Liver (tissue), 9 donors: ENCODE measurements around the gene DNM3. TPM values are rescaled to one million over a fixed set of nuclear protein-coding genes. Genes with fewer than 3 reads are reported as not detected.

Experiments used
- DNase-seq: peaks from one replicate; pipeline ENCODE4 v3.0.0-alpha.2; 2017; ENCODE audit warnings: low spot score
- H3K27ac ChIP-seq, 2 donors: one replicate each; pipeline ENCODE4 v1.7.0; 2013; ENCODE audit warnings: inconsistent platforms in 2 of 2, low read length in 2 of 2, control low read depth in 1 of 2, low read depth in 1 of 2, mild to moderate bottlenecking in 1 of 2
- H3K27me3 ChIP-seq, 4 donors: one replicate each; pipeline versions ENCODE4 v1.6.1 to v1.7.0; 2013; ENCODE audit warnings: low read length in 3 of 4, inconsistent platforms in 1 of 4, mild to moderate bottlenecking in 1 of 4, moderate library complexity in 1 of 4; ENCODE audit not compliant: control insufficient read depth in 4 of 4, insufficient read depth in 4 of 4
- H3K36me3 ChIP-seq, 4 donors: one replicate each; pipeline versions ENCODE4 v1.6.1 to v1.7.0; 2013; ENCODE audit warnings: low read length in 3 of 4, mild to moderate bottlenecking in 3 of 4, low read depth in 1 of 4, moderate library complexity in 1 of 4; ENCODE audit not compliant: control insufficient read depth in 4 of 4, insufficient read depth in 3 of 4
- H3K4me1 ChIP-seq, 4 donors: one replicate each; pipeline versions ENCODE4 v1.6.1 to v1.7.0; 2013; ENCODE audit warnings: low read length in 3 of 4, mild to moderate bottlenecking in 3 of 4, moderate library complexity in 1 of 4; ENCODE audit not compliant: control insufficient read depth in 4 of 4, insufficient read depth in 4 of 4
- H3K4me3 ChIP-seq, 3 donors: one replicate each; pipeline versions ENCODE4 v1.6.1 to v1.7.0; 2013; ENCODE audit warnings: low read length in 3 of 3, control low read depth in 1 of 3, low read depth in 1 of 3, mild to moderate bottlenecking in 1 of 3
- H3K9ac ChIP-seq, 2 donors: one replicate each; pipeline ENCODE4 v1.7.0; 2013; ENCODE audit warnings: low read length in 2 of 2, mild to moderate bottlenecking in 2 of 2, moderate library complexity in 2 of 2, control low read depth in 1 of 2, low read depth in 1 of 2
- H3K9me3 ChIP-seq, 4 donors: one replicate each; pipeline versions ENCODE4 v1.6.1 to v1.7.0; 2013; ENCODE audit warnings: low read length in 3 of 4; ENCODE audit not compliant: control insufficient read depth in 4 of 4
- ATF3 ChIP-seq: IDR thresholded peaks from 2 replicates; pipeline ENCODE4 v1.6.1; 2016; ENCODE audit warnings: antibody characterized with exemption
- CTCF ChIP-seq: fragments of 150-350 bp; IDR thresholded peaks from 2 replicates; pipeline ENCODE4 v1.5.1; 2017; ENCODE audit warnings: improper control_type of control experiment, low read depth, low read length; ENCODE audit not compliant: missing input control
- EGR1 ChIP-seq, 2 donors: IDR thresholded peaks; 2 replicates each; pipeline ENCODE4 v1.6.1; 2016 to 2018; ENCODE audit warnings: antibody characterized with exemption in 2 of 2, low read depth in 2 of 2
- FOXA1 ChIP-seq: IDR thresholded peaks from 2 replicates; pipeline ENCODE4 v1.6.1; 2016; ENCODE audit warnings: antibody characterized with exemption
- FOXA2 ChIP-seq: IDR thresholded peaks from 2 replicates; pipeline ENCODE4 v1.6.1; 2016; ENCODE audit warnings: antibody characterized with exemption
- GABPA ChIP-seq, 2 donors: IDR thresholded peaks in 1 of 2; conservative IDR thresholded peaks in 1 of 2; 2 replicates each; pipeline ENCODE4 v1.6.1; 2016; ENCODE audit warnings: antibody characterized with exemption in 2 of 2, mild to moderate bottlenecking in 1 of 2, moderate library complexity in 1 of 2
- HNF4A ChIP-seq, 2 donors: conservative IDR thresholded peaks; 2 replicates each; pipeline ENCODE4 v1.6.1; 2016; ENCODE audit warnings: antibody characterized with exemption in 2 of 2, mild to moderate bottlenecking in 2 of 2
- HNF4G ChIP-seq: IDR thresholded peaks from 2 replicates; pipeline ENCODE4 v1.6.1; 2016; ENCODE audit warnings: antibody characterized with exemption
- JUND ChIP-seq, 2 donors: IDR thresholded peaks; 2 replicates each; pipeline ENCODE4 v1.6.1; 2016; ENCODE audit warnings: antibody characterized with exemption in 2 of 2
- MAX ChIP-seq: IDR thresholded peaks from 2 replicates; pipeline ENCODE4 v1.6.1; 2016; ENCODE audit warnings: antibody characterized with exemption
- NR2F2 ChIP-seq: IDR thresholded peaks from 2 replicates; pipeline ENCODE4 v1.6.1; 2016; ENCODE audit warnings: antibody characterized with exemption
- RAD21 ChIP-seq, 2 donors: IDR thresholded peaks; 2 replicates each; pipeline ENCODE4 v1.6.1; 2016; ENCODE audit warnings: antibody characterized with exemption in 2 of 2, mild to moderate bottlenecking in 2 of 2
- REST ChIP-seq: IDR thresholded peaks from 2 replicates; pipeline ENCODE4 v1.6.1; 2016; ENCODE audit warnings: antibody characterized with exemption, mild to moderate bottlenecking
- RXRA ChIP-seq, 2 donors: IDR thresholded peaks; 2 replicates each; pipeline ENCODE4 v1.6.1; 2017 to 2018; ENCODE audit warnings: antibody characterized with exemption in 2 of 2, mild to moderate bottlenecking in 1 of 2
- SP1 ChIP-seq: IDR thresholded peaks from 2 replicates; pipeline ENCODE4 v1.6.1; 2018; ENCODE audit warnings: antibody characterized with exemption, mild to moderate bottlenecking
- TAF1 ChIP-seq: conservative IDR thresholded peaks from 2 replicates; pipeline ENCODE4 v1.6.1; 2016; ENCODE audit warnings: antibody characterized with exemption, mild to moderate bottlenecking
- YY1 ChIP-seq: IDR thresholded peaks from 2 replicates; pipeline ENCODE4 v1.6.1; 2016; ENCODE audit warnings: antibody characterized with exemption, mild to moderate bottlenecking
- ZBTB33 ChIP-seq: IDR thresholded peaks from 2 replicates; pipeline ENCODE4 v1.6.1; 2016; ENCODE audit warnings: antibody characterized with exemption
- WGBS: extraction: QIAGEN DNeasy Blood & Tissue Kit; methylation state at CpG from one replicate; pipeline ENCODE4 v1.1.7; 2013; 5-methylcytosine and 5-hydroxymethylcytosine counted together
- polyA plus RNA-seq, 2 donors: library from polyadenylated mRNA; stranded (reverse) in 1 of 2; unstranded in 1 of 2; fragments of 200-250 nt in 1 of 2; fragments of >200 nt in 1 of 2; fragmentation: Nextera tagmentation in 1 of 2; extraction: Ambion mirVana in 1 of 2; gene quantifications; one replicate each; pipeline versions ENCODE4 v1.2.1 to v1.2.3, GENCODE V29; 2013 to 2015
- total RNA-seq, 2 donors: library from RNA; depleted of rRNA; stranded (reverse); fragments of >200 nt; gene quantifications; one replicate each; pipeline ENCODE4 v1.2.3, GENCODE V29; 2014
- donor health status: healthy.
- donor health status: healthy.
- donor health status: healthy.
- donor health status: healthy.
- donor health status: healthy.

The DNM3 gene
- total and polyA plus RNA-seq, 4 donors, result 0.08 to 3.2 (median 1.0) TPM

- Histone ChIP-seq H3K9me3 (peaks cover 0 to 5% (median 0%) of the 10 kb centered on the region in 4 donors), H3K27ac (no peak overlapping the region), H3K27me3 (no peaks in the 10 kb centered on the region), H3K4me3 (no peak overlapping the region), H3K9ac (no peak overlapping the region), H3K36me3 (no peaks in the 10 kb centered on the region), H3K4me1 (no peaks in the 10 kb centered on the region)
- DNase-seq, result no peak
- WGBS, result 67% methylated on average over 3 of the region's 3 CpGs
- TF ChIP-seq RXRA (IDR thresholded peaks at IDR 0.05), result no peak
- TF ChIP-seq FOXA2, result no peak
- TF ChIP-seq ATF3, result no peak
- TF ChIP-seq CTCF, result no peak
- TF ChIP-seq HNF4A (conservative IDR thresholded peaks at IDR 0.05), result no peak
- TF ChIP-seq MAX, result no peak
- TF ChIP-seq FOXA1, result no peak
- TF ChIP-seq GABPA (IDR thresholded peaks at IDR 0.05 in 1 of 2, conservative IDR thresholded peaks at IDR 0.05 in 1 of 2), result no peak
- no peak for TF ChIP-seq TAF1
- TF ChIP-seq SP1, result no peak
- no peak for TF ChIP-seq EGR1 (IDR thresholded peaks at IDR 0.05; ENCODE audit: low read depth in 2 of 2)
- no peak for TF ChIP-seq REST
- TF ChIP-seq ZBTB33, result no peak
- no peak for TF ChIP-seq YY1
- no peak for TF ChIP-seq NR2F2
- no peak for TF ChIP-seq JUND (IDR thresholded peaks at IDR 0.05)
- no peak for TF ChIP-seq HNF4G
- no peak for TF ChIP-seq RAD21 (IDR thresholded peaks at IDR 0.05)
These were observed 510.5 kb downstream of the DNM3 start for GRCh38 chr1:172351754-172352161.
